Suprapubic skin (tissue), 4 donors: ENCODE data around the gene LAX1. TPM values are rescaled to one million over a fixed set of nuclear protein-coding genes. Genes with fewer than 3 reads are reported as not detected.
"Not testable (repeated sequence)": the region's sequence is repeated elsewhere in the genome, so short reads cannot be mapped to it uniquely, and the experiment has no call there.

Experiments
- DNase-seq, 2 donors: peaks; one replicate each; pipeline ENCODE4 v3.0.0-alpha.2; 2019; ENCODE audit warnings: low spot score in 2 of 2
- H3K27ac ChIP-seq: fragments of 200-600 bp; sonication (generic); one replicate; pipeline ENCODE4 v1.5.1; 2019
- H3K27me3 ChIP-seq: fragments of 200-600 bp; sonication (generic); one replicate; pipeline ENCODE4 v1.5.1; 2019
- H3K36me3 ChIP-seq: fragments of 200-600 bp; sonication (generic); one replicate; pipeline ENCODE4 v1.5.1; 2019
- H3K4me1 ChIP-seq: fragments of 200-600 bp; sonication (generic); one replicate; pipeline ENCODE4 v1.5.1; 2019
- H3K4me3 ChIP-seq: fragments of 200-600 bp; sonication (generic); one replicate; pipeline ENCODE4 v1.5.1; 2019; ENCODE audit warnings: mild to moderate bottlenecking
- H3K9me3 ChIP-seq: fragments of 200-600 bp; sonication (generic); one replicate; pipeline ENCODE4 v1.5.1; 2019
- EP300 ChIP-seq: sonication (generic); formaldehyde crosslinking; IDR thresholded peaks from one replicate; pipeline ENCODE4 v1.6.1; 2017; ENCODE audit warnings: antibody characterized with exemption
- POLR2A ChIP-seq, 2 donors: fragments of 450-650 bp; IDR thresholded peaks; one replicate each; pipeline ENCODE4 v1.6.1; 2017; ENCODE audit warnings: antibody characterized with exemption in 2 of 2, mild to moderate bottlenecking in 2 of 2, moderate library complexity in 2 of 2
- POLR2AphosphoS5 ChIP-seq, 3 donors: sonication (generic); formaldehyde crosslinking; IDR thresholded peaks; one replicate each; pipeline ENCODE4 v1.6.1; 2017; ENCODE audit warnings: antibody characterized with exemption in 3 of 3
- WGBS: methylation state at CpG from one replicate; pipeline ENCODE4 v1.1.5; 2018; 5-methylcytosine and 5-hydroxymethylcytosine counted together
- total RNA-seq, 4 donors: library from RNA; depleted of rRNA; stranded (reverse); fragments of >200 nt; gene quantifications; one replicate each; pipeline ENCODE4 v1.1.0, GENCODE V29; 2016
- TF ChIP-seq, protein P1 (sequence below), 2 donors: fragments of 200-600 bp in 1 of 2; fragments of 450-650 bp in 1 of 2; sonication (generic) in 1 of 2; IDR thresholded peaks; one replicate each; pipeline ENCODE4 v1.5.1; 2016 to 2019; ENCODE audit warnings: antibody characterized with exemption in 2 of 2, mild to moderate bottlenecking in 1 of 2, moderate library complexity in 1 of 2

The LAX1 gene
- total RNA-seq, 4 donors from 2014 or later: 0.25 to 0.97 (median 0.45) TPM; not detected in 1

DNA sequence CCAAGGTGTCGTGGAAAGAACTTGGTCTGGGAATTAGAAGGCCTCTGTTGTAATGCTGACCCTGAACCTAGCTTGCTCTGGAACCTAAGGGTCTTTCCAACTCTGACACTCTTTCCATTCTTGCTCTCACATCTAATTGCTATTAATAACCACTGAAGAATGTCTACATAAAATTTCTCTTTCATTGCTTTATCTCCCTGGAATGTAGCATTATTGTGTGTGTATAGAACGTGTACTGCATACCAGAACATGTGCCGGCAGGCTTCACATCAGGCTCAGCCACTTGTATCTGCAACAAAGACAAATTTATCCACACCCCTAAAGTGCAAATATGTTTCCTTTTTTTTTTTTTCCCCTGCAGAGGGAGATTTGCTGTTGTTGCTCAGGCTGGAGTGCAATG lies 13.9 kb upstream of the LAX1 start:
- no peaks in the 10 kb centered on the region for H3K27me3 ChIP-seq
- no peaks in the 10 kb centered on the region for H3K9me3 ChIP-seq
- 55% methylated on average over 3 of the region's 3 CpGs for WGBS
- peak overlapping the region; percentile 44 for H3K27ac ChIP-seq
- no peak for DNase-seq
- H3K4me3 ChIP-seq: no peak overlapping the region
- peaks cover 20% of the 10 kb centered on the region for H3K4me1 ChIP-seq
- no peaks in the 10 kb centered on the region for H3K36me3 ChIP-seq
- TF ChIP-seq POLR2A (IDR thresholded peaks at IDR 0.05) (no peak), POLR2AphosphoS5 (IDR thresholded peaks at IDR 0.05) (no peak), EP300 (no peak)
- TF ChIP-seq, protein P1, sequence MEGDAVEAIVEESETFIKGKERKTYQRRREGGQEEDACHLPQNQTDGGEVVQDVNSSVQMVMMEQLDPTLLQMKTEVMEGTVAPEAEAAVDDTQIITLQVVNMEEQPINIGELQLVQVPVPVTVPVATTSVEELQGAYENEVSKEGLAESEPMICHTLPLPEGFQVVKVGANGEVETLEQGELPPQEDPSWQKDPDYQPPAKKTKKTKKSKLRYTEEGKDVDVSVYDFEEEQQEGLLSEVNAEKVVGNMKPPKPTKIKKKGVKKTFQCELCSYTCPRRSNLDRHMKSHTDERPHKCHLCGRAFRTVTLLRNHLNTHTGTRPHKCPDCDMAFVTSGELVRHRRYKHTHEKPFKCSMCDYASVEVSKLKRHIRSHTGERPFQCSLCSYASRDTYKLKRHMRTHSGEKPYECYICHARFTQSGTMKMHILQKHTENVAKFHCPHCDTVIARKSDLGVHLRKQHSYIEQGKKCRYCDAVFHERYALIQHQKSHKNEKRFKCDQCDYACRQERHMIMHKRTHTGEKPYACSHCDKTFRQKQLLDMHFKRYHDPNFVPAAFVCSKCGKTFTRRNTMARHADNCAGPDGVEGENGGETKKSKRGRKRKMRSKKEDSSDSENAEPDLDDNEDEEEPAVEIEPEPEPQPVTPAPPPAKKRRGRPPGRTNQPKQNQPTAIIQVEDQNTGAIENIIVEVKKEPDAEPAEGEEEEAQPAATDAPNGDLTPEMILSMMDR (IDR thresholded peaks at IDR 0.05): no peak

DNA sequence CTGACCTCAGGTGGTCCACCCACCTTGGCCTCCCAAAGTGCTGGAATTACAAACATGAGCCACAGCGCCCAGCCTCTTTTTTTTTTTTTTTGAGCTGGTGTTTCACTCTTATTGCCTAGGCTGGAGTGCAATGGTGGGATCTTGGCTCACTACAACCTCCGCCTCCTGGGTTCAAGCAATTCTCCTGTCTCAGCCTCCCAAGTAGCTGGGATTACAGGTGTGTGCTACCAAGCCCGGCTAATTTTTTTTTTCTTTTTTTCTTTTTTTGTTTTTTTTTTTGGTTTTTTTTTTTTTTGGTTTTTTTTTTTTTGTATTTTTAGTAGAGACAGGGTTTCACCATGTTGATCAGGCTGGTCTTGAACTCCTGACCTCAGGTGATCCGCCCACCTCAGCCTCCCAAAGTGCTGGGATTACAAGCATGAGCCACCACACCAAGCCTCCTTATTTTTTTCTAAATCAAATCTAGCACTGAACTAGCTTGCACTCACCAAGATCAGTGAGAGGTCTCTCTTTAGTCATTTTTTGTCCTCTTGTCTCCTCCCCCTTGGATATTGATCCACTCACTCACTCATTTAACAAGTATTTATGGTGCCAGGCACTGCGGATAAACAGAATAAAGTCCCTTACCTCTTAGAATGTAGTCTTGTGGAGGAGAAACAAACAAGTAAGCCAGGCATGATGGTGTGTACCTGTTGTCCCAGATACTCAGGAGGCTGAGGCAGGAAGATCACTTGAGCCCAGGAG lies 13.2 kb upstream of the LAX1 start:
- WGBS: 86% methylated on average over 5 of the region's 5 CpGs
- DNase-seq, H3K27me3 ChIP-seq, H3K4me3 ChIP-seq, H3K9me3 ChIP-seq, H3K27ac ChIP-seq, H3K36me3 ChIP-seq: not testable (repeated sequence)
- H3K4me1 ChIP-seq: peaks cover 21% of the 10 kb centered on the region

DNA sequence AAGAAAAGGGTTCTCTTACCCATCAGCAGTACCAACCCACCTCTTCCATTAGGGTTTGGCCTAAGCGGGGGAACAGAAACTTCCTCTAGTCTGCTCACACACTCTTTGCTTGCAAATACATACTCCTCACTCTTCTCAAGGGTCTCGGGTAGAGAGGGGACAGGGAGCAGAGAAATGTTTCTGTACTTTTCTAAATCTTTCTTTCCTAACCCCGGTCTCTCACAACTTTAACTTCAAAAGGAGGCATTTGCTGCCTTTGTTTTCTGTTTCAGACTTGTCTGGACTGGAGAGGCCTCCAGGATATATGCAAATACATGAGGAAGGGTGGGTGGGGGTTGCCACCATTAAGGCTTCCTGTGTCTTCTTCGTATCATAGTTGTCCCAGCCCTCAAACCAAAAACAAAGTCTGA lies 10.5 kb upstream of the LAX1 start:
- Histone ChIP-seq H3K27ac (peak overlapping the region; percentile 40), H3K4me3 (no peak overlapping the region), H3K27me3 (no peaks in the 10 kb centered on the region), H3K9me3 (no peaks in the 10 kb centered on the region), H3K36me3 (no peaks in the 10 kb centered on the region), H3K4me1 (peaks cover 21% of the 10 kb centered on the region)
- DNase-seq: no peak
- WGBS: 57% methylated on average over 4 of the region's 4 CpGs
- TF ChIP-seq POLR2AphosphoS5 (IDR thresholded peaks at IDR 0.05): no peak
- TF ChIP-seq, protein P1 (IDR thresholded peaks at IDR 0.05): no peak
- no peak for TF ChIP-seq EP300
- TF ChIP-seq POLR2A (IDR thresholded peaks at IDR 0.05): no peak

DNA sequence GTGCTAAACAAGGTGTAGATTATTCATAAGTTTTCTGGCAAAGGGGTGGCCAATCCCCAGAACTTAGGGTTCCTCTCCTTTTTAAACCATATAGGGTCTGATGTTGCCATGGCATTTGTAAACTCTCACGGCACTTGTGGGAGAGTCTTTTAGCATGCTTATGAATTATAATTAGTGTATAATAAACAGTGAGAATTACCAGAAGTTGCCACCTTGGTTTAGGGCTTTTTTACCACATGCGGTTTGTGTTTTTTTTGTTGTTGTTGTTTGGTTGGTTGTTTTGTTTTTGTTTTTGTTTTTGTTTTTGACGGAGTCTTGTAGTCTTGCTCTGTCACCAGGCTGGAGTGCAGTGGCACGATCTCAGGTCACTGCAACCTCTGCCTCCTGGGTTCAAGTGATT lies 8.9 kb upstream of the LAX1 start:
- Histone ChIP-seq H3K27ac (no peak overlapping the region), H3K4me1 (peaks cover 15% of the 10 kb centered on the region), H3K27me3 (no peaks in the 10 kb centered on the region), H3K9me3 (no peaks in the 10 kb centered on the region), H3K36me3 (no peaks in the 10 kb centered on the region), H3K4me3 (no peak overlapping the region)
- WGBS: 66% methylated on average over 4 of the region's 4 CpGs
- TF ChIP-seq POLR2AphosphoS5 (IDR thresholded peaks at IDR 0.05) (no peak), POLR2A (IDR thresholded peaks at IDR 0.05) (no peak), EP300 (no peak)
- TF ChIP-seq, protein P1 (IDR thresholded peaks at IDR 0.05): no peak
- no peak for DNase-seq

DNA sequence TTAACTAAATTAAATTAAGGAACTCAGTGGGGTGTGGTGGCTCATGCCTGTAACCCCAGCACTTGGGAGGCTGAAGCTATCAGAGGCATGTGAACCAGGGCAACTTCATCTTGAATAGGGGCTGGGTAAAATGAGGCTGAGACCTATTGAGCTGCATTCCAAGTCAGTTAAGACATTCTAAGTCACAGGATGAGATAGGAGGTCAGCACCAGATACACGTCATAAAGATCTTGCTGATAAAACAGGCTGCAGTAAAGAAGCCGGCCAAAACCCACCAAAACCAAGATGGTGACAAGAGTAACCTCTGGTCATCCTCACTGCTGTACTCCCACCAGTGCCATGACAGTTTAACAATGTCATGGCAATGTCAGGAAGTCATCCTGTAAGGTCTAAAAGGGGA lies 6.2 kb upstream of the LAX1 start:
- not testable (repeated sequence) for DNase-seq, H3K4me3 ChIP-seq, H3K27ac ChIP-seq, H3K36me3 ChIP-seq, H3K9me3 ChIP-seq, H3K27me3 ChIP-seq
- peaks cover 15% of the 10 kb centered on the region for H3K4me1 ChIP-seq
- 67% methylated on average over 2 of the region's 2 CpGs for WGBS

DNA sequence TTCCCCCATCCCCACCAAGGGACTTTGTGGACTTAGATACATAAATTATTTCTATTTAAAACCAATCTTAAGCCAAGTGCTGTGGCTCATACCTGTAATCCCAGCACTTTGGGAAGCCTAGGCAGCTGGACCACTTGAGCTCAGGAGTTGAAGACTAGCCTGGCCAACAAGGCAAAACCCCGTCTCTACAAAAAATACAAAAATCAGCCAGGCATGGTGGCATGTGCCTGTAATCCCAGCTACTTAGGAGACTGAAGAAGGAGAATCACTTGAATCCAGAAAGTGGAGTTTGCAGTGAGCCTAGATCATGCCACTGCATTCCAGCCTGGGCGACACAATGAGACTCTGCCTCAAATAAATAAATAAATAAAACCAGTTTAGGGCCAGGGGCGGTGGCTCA lies 4.5 kb upstream of the LAX1 start:
- no peak for DNase-seq
- 79% methylated on average over 3 of the region's 3 CpGs for WGBS

DNA sequence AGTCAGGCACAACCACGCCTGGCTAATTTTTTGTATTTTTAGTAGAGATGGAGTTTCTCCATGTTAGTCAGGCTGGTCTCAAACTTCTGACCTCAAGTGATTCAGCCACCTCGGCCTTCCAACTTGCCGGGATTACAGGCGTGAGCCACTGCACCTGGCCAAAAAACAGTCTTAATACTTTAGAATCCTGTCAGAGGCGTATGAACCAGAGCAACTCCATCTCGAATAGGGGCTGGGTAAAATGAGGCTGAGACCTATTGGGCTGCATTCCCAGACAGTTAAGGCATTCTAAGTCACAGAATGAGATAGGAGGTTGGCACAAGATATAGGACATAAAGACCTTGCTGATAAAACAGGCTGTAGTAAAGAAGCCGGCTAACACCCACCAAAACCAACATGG lies 3.0 kb upstream of the LAX1 start:
- H3K4me1 ChIP-seq, H3K4me3 ChIP-seq, H3K27me3 ChIP-seq, H3K27ac ChIP-seq, H3K36me3 ChIP-seq, DNase-seq, H3K9me3 ChIP-seq: not testable (repeated sequence)
- 83% methylated on average over 7 of the region's 7 CpGs for WGBS

More for the DNA sequence above, 4.5 kb upstream of the LAX1 start:
- TF ChIP-seq, protein P1 (IDR thresholded peaks at IDR 0.05): no peak
- TF ChIP-seq POLR2A (IDR thresholded peaks at IDR 0.05): no peak
- TF ChIP-seq EP300: no peak
- TF ChIP-seq POLR2AphosphoS5 (IDR thresholded peaks at IDR 0.05): no peak
- Histone ChIP-seq H3K36me3 (no peaks in the 10 kb centered on the region), H3K4me3 (no peak overlapping the region), H3K27ac (no peak overlapping the region), H3K4me1 (peaks cover 7% of the 10 kb centered on the region), H3K27me3 (no peaks in the 10 kb centered on the region), H3K9me3 (no peaks in the 10 kb centered on the region)
